Fibroblast of skin of abdomen (primary cell): ENCODE measurements around the gene TMEM143.
"Not testable (repeated sequence)": the region's sequence is repeated elsewhere in the genome, so short reads cannot be mapped to it uniquely, and the experiment has no call there.

Experiments used
- DNase-seq: peaks from one replicate; pipeline ENCODE4 v3.0.0-alpha.2; 2013

The TMEM143 gene

GRCh38 chr19:48391100-48392005 lies 27.6 kb upstream of the TMEM143 start, which contains the start of gene KDELR1:
Gene KDELR1 (minus strand): TSS chr19:48391551. CDS start chr19:48391358, 193 bp downstream.
- peak; percentile 74 for DNase-seq

GRCh38 chr19:48390188-48391099 lies 26.7 kb upstream of the TMEM143 start:
- peak; percentile 48 for DNase-seq

DNA sequence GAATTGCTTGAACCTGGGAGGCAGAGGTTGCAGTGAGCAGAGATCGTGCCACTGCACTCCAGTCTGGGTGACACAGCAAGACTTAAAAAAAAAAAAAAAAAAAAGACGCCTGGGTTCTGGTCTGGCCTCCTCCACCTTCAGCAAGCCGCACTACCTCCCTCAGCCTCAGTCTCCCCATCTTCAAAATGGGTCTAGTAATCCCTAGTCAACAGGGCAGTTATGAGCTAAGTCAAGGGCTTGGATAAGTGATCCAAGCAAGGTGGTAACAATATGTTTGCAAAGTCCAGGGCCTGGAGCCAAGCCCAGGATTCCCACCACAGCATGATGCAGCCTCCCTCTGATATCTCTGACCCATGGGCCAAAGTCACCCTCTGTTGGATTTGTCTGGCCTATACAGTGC lies 23.2 kb upstream of the TMEM143 start:
- no peak for DNase-seq

GRCh38 chr19:48385461-48386087 lies 21.8 kb upstream of the TMEM143 start:
- no peak for DNase-seq

GRCh38 chr19:48382286-48382685 lies 18.5 kb upstream of the TMEM143 start:
- no peak for DNase-seq

DNA sequence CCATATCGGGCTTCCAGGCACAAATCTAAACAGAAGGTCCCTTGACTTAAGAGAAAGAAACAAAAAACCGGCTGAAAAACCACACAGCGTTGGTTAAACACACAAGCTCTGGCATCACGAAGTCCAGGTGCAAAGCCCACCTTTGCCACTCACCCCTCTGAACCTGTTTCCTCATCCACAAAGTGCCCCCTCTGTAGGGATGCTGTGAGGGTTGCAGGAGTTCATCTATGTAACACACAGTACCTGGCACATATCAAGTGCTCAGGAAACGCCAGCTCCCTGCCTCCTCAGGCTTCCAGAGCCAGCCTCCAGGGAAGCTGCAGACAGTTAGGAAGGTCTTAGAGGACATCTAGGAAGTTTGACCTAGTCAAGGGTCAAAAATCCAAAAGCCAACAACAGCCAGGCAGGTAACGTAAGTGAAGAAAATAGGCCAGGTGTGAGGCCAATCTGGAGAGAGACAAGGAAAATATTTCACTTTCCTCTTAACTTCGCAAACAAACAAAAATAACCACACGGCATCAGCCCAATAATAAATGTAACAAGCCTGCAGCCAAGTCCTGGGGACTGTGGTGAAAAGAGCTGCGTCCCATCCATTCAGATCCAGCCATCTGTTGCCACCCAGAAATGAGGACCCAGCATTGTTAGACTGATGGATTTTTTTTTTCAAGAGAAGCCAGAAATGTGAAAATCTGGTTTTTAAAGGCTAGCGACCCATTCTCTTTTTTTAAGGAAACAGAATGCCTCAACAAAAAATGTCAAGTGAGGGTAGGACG lies 17.6 kb upstream of the TMEM143 start:
- no peak for DNase-seq

DNA sequence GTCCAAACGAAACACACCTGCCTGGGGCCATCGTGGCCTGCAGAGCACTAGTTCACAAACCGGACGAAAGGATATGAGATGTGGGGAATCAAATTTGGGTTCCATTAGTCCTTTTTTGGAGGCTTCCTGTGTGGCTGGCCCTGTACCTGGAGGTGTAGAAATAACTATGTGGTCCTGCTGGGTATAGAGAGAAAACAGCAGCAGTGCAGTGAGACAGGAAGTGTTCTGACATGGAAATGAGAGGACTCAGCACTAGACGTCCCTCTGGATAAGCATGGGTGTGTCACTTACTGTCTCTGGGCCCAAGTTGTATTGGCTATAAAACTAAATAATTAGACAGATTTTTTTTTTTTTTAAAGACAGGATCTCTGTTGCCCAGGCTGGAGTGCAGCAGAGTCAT lies 15.3 kb upstream of the TMEM143 start:
- DNase-seq = no peak

DNA sequence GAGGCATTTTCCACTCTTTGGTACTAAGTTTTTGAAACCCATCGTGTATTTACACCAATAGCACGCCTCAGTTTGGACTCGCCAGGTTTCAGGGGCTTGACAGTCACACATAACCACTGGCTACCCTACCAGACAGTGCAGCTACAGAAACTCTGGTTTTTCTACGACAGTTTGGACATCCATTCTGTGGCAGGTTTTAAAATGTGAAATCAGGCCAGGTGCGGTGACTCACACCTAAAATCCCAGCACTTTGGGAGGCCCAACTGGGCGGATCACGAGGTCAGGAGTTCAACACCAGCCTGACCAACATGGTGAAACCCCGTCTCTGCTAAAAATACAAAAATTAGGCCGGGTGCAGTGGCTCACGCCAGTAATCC lies 14.4 kb upstream of the TMEM143 start:
- DNase-seq = no peak

GRCh38 chr19:48373567-48373966 lies 9.8 kb upstream of the TMEM143 start:
- no peak for DNase-seq

DNA sequence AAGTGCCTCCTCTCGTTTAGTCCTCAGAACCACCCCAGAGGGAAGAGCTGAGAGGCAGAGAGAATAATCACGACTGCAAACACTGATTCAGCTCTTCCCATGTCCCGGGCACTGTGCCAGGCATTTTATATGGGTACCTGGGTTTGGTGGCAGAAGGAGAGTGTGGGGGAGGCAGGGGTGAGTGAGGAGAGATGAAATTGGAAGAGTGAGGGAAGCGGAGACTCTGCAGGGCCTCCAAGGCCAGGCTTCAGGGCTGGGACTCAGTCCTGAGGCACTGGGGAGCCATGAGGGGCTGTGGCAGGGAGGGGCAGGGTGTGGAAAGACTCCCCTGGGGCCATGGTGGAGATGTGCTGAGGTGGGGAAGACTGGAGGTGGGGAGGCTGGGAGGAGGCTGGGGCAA lies 9.2 kb upstream of the TMEM143 start:
- no peak for DNase-seq

GRCh38 chr19:48371771-48372170 lies 8.0 kb upstream of the TMEM143 start:
- not testable (repeated sequence) for DNase-seq

DNA sequence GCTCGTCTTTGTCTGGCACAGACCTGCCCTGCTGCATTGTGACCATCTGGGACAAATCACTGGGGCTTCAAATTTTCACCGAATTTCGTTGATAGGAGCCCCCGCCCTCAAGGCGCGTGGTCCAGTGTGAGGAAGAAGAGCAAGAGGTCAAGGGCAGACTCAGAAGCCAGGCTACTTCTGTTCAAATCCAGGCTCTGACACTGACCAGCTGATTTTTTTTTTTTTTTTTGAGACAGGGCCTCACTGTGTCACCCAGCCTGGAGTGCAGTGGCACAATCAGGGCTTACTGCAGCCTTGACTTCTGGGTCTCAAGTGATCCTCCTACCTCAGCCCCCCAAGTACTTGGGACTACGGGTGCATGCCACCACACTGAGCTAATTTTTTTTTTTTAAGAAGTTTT lies 7.6 kb upstream of the TMEM143 start:
- DNase-seq = no peak

DNA sequence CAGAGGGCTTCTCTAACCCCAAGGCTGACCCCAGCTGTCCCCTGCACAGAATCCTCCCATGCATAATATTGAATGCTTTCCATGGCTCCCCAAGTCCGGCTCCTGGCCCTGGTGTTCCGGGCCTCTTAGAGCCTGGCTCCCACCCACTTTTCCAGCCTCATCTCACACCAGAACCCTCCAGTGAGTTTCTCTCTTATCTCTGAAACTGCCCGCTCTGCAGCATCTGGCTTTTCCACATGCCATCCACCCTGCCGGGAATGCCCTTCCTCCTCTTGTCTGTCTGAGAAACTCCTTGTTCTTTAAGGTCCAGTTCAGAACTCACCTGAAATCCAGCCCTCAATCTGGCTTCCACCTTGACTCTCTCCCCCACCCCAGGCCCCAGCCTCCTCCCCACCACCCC lies 7.2 kb upstream of the TMEM143 start:
- no peak for DNase-seq

- no peak for DNase-seq
These were observed 5.2 kb upstream of the TMEM143 start for GRCh38 chr19:48368936-48369335.

DNA sequence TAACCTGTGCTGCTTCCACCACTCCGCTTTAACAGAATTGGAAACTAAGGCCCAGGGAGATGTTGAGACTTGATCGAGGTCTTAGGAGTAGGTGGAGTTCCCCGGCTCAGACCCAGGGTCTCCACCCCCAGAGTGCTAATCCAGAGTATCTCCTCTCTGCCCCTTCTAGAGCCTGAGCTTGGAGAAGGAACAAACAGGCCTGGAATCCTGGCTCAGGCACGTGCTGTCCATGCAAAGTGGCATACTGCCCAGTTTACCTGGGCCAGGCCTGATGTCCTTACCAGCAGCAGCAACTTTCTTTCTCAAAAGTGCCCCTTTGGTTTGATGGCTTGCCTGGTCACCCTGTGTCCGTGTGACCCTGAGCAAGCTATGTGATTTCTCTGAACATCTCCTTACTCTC lies 4.1 kb upstream of the TMEM143 start:
- no peak for DNase-seq

DNA sequence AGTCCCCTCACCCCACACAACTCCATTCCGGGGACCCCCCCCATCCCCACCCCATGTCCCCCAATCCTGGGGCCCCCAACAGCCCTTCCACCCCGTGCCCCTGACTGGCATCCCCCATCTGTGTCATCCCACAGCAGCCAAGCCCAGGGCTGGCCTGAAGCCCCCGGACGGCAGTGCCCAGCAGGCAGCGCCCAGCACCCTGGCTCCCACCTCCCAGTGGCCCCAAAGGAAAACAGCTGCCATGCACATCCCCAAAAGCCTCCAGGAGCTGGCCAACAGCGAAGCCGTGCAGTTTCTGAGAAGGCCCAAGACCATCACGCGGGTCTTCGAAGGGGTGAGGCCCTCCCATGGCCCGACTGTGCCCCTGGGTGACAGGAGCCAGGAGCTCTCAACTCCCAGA lies 1.9 kb upstream of the TMEM143 start:
- DNase-seq = no peak

DNA sequence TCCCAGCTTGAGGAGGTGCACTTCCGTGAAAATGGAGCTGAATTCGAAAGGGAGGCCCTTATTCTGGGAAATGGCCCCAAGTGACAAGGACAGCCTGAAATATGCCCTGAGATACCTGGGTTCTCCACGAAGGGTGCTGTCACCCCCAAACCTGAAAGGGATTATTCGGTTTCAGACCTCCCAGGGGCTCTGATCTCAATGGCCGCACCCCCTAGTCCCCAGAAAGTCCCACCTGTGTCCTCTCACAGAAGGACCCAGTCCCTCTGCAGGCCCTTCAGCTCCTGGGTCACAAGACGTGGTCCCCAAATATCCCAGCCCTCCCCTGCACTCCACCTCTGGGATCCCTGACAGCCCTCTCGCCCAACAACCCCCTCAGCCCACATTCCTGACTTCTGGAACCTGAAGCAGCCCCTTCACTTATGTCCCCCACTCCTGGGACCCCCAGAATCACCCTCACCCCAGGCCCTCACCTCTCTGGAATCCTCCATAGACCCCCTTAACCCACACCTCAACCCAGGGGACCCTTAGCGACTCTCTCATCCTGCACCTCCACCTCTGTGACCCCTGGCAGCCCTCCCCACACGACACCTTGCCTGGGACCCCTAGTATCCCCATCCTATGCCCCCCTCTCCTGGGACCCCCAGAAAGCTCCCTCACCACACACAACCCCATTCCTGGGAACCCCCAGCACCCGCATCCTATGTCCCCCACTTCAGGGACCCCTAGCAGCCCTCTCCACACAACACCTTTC lies 1.0 kb upstream of the TMEM143 start:
- DNase-seq = no peak

DNA sequence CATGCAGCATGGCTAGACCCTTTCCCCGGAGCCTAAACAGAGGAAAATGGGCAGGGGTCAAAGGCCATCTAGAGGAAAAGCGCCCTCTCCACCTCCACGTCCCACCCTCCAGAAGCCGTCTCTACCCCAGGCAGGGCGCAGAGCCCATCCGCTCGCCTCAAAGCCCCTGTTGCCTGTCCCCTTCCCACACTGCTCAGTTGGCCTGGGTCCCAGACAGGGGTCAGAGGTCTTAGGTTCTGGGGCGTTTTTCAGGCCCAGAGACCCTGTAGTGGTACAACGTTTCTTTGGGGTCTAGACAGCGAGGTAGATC lies 285 bp downstream of the TMEM143 start:
- DNase-seq = no peak

- DNase-seq = peak; percentile 94
These were observed 832 bp downstream of the TMEM143 start for GRCh38 chr19:48362716-48363499.

- DNase-seq = no peak
These were observed 1.8 kb downstream of the TMEM143 start for GRCh38 chr19:48361912-48362311.

- DNase-seq = no peak
These were observed 4.6 kb downstream of the TMEM143 start for GRCh38 chr19:48359123-48359522.
